HepG2 (cell line): ENCODE results near the gene PDK2. TPM values are rescaled to one million over a fixed set of nuclear protein-coding genes. Genes with fewer than 3 reads are reported as not detected.

Source experiments
- ATAC-seq: fragments of 200-7000 bp; cut with Tn5 transposase; 3 replicates; pipeline ENCODE4 v1.9.1; 2020; ENCODE audit warnings: mild to moderate bottlenecking, moderate library complexity
- BruUV-seq: library from RNA; stranded (reverse); fragments of 400-500 nt; replicated peaks from 2 replicates; lab custom pipeline; 2021; lab: Mats Ljungman, UMichigan
- CTCF ChIA-PET: fragments of 300-600 bp; formaldehyde crosslinking; extraction: SDS; loops from one replicate; lab custom pipeline; 2021; ENCODE audit warnings: low total read pairs, inconsistent platforms, low intra/inter-chr PET ratio; lab: Yijun Ruan, JAX
- POLR2A ChIA-PET: fragments of 350-600 bp; sonication (Branson Sonifier 250); formaldehyde crosslinking; loops from one replicate; lab custom pipeline; 2020; ENCODE audit warnings: antibody characterized with exemption, inconsistent platforms; lab: Yijun Ruan, JAX
- DNase-seq: peaks from one replicate; pipeline ENCODE4 v3.0.0-alpha.2; 2015; ENCODE audit warnings: low spot score
- FAIRE-seq: peaks from 3 replicates; lab custom pipeline; 2011; peaks lifted over from hg19 to GRCh38; lab: Jason Lieb, UNC
- H2AFZ ChIP-seq: one replicate; pipeline ENCODE4 v1.6.1; 2011; ENCODE audit warnings: low read length, inconsistent platforms
- H3K27ac ChIP-seq: fragments of 300-600 bp; 3 replicates; pipeline ENCODE4 v1.8.0; 2011; ENCODE audit warnings: mixed run types, mild to moderate bottlenecking, mixed read lengths, low read length, inconsistent platforms; ENCODE audit not compliant: insufficient read depth; ENCODE audit errors: extremely low read length
- H3K27me3 ChIP-seq, 2 experiments: fragments of 200-600 bp in 1 of 2; 2 replicates in 1 of 2; 3 replicates in 1 of 2; pipeline versions ENCODE4 v1.6.0 to v1.8.0; 2011; ENCODE audit warnings: low read length in 2 of 2, mild to moderate bottlenecking in 2 of 2, moderate library complexity in 2 of 2, inconsistent platforms in 1 of 2; ENCODE audit not compliant: insufficient read depth in 2 of 2, control insufficient read depth in 1 of 2
- H3K36me3 ChIP-seq, 2 experiments: fragments of 200-600 bp in 1 of 2; replicated peaks in 1 of 2; 2 replicates in 1 of 2; 3 replicates in 1 of 2; pipeline versions ENCODE4 v1.5.1 to v1.8.0; 2011; ENCODE audit warnings: low read length in 2 of 2, inconsistent platforms in 1 of 2; ENCODE audit not compliant: insufficient read depth in 2 of 2, control insufficient read depth in 1 of 2
- H3K4me1 ChIP-seq: 2 replicates; pipeline ENCODE4 v1.5.1; 2012; ENCODE audit warnings: low read length, inconsistent platforms; ENCODE audit not compliant: insufficient read depth
- H3K4me2 ChIP-seq: 2 replicates; pipeline ENCODE4 v1.6.0; 2011; ENCODE audit warnings: low read depth, low read length, inconsistent platforms
- H3K4me3 ChIP-seq, 3 experiments: fragments of 200-600 bp in 1 of 3; sonication (generic), shearing (Covaris generic) in 1 of 3; replicated peaks in 1 of 3; 2 replicates each; pipeline ENCODE4 v1.5.1; 2011 to 2016; ENCODE audit warnings: low read length in 3 of 3, inconsistent platforms in 2 of 3, low read depth in 2 of 3, mild to moderate bottlenecking in 2 of 3, control low read depth in 1 of 3, mixed read lengths in 1 of 3; ENCODE audit not compliant: insufficient read depth in 1 of 3
- H3K79me2 ChIP-seq: one replicate; pipeline ENCODE4 v1.6.1; 2011; ENCODE audit warnings: low read length, inconsistent platforms; ENCODE audit not compliant: insufficient read depth
- H3K9ac ChIP-seq: 2 replicates; pipeline ENCODE4 v1.6.0; 2011; ENCODE audit warnings: mild to moderate bottlenecking, low read depth, low read length, inconsistent platforms; ENCODE audit not compliant: insufficient read depth
- H3K9me3 ChIP-seq: 2 replicates; pipeline ENCODE4 v1.5.1; 2012; ENCODE audit warnings: mild to moderate bottlenecking, low read length
- H4K20me1 ChIP-seq: 2 replicates; pipeline ENCODE4 v1.6.0; 2011; ENCODE audit warnings: inconsistent platforms, mild to moderate bottlenecking, low read length, moderate library complexity; ENCODE audit not compliant: insufficient read depth
- BCL3 ChIP-seq: sonication (generic); formaldehyde crosslinking; IDR thresholded peaks from 2 replicates; pipeline ENCODE4 v1.5.1; 2020; ENCODE audit warnings: mild to moderate bottlenecking, missing genetic modification reagents, moderate library complexity
- KMT2B ChIP-seq: IDR thresholded peaks from 2 replicates; pipeline ENCODE4 v1.6.1; 2016; ENCODE audit warnings: missing genetic modification reagents, missing compliant biosample characterization
- LRRFIP1 ChIP-seq: sonication (generic); formaldehyde crosslinking; conservative IDR thresholded peaks from 2 replicates; pipeline ENCODE4 v1.4.0; 2020; ENCODE audit warnings: missing genetic modification reagents
- YY1 ChIP-seq: IDR thresholded peaks from 2 replicates; pipeline ENCODE4 v1.6.1; 2011; ENCODE audit warnings: low read length, low read depth, moderate library complexity, mild to moderate bottlenecking; ENCODE audit not compliant: insufficient read depth, insufficient replicate concordance
- ZKSCAN8 ChIP-seq: IDR thresholded peaks from 2 replicates; pipeline ENCODE4 v1.6.1; 2016; ENCODE audit warnings: borderline replicate concordance, missing genetic modification reagents, missing compliant biosample characterization
- ZNF282 ChIP-seq: fragments of 450-650 bp; IDR thresholded peaks from 2 replicates; pipeline ENCODE4 v1.6.1; 2018; ENCODE audit not compliant: partially characterized antibody
- ZNF878 ChIP-seq: sonication (generic); formaldehyde crosslinking; IDR thresholded peaks from 2 replicates; pipeline ENCODE4 v1.8.1; 2023; ENCODE audit warnings: mild to moderate bottlenecking, missing genetic modification reagents, moderate library complexity
- WGBS: methylation state at CpG from one replicate; pipeline ENCODE4 v1.1.6; 2017; ENCODE audit warnings: low lambda C conversion rate; 5-methylcytosine and 5-hydroxymethylcytosine counted together
- in situ Hi-C: cut with HindIII; loops from 2 replicates; pipeline ENCODE4 v1.10.0; 2017; ENCODE audit warnings: low pct_unique_long_range_greater_than_20kb; ENCODE audit not compliant: extremely low pct_ligation_motif_present
- intact Hi-C: fragments of 100-400 bp; cut with micrococcal nuclease; formaldehyde crosslinking; loops from one replicate; pipeline ENCODE4 v1.10.0; 2022; ENCODE audit not compliant: unreplicated experiment
- polyA plus RNA-seq, 8 experiments: library from polyadenylated mRNA; depleted of rRNA in 3 of 8; stranded (reverse) in 7 of 8; unstranded in 1 of 8; fragments of >200 nt; fragmentation: Illumina TruSeq in 4 of 8; extraction: Trizol in 4 of 8; gene quantifications; 2 replicates each; pipeline versions ENCODE4 v1.2.1 to v1.2.3, GENCODE V29; 2011 to 2016; ENCODE audit warnings: low read depth in 4 of 8, missing spikeins in 1 of 8, mixed read lengths in 1 of 8; ENCODE audit not compliant: insufficient read depth in 1 of 8
- total RNA-seq, 5 experiments: library from RNA; depleted of rRNA; stranded (reverse); fragments of >200 nt; fragmentation: Illumina TruSeq; extraction: Trizol; gene quantifications; 2 replicates each; pipeline ENCODE4 v1.2.3, GENCODE V29; 2016; ENCODE audit warnings: low read depth in 1 of 5

PDK2 gene
- total and polyA plus RNA-seq, 2 of the 13 experiments (the other 11 are each of a cell fraction or from before 2014, with no cell fraction given): 18.5 to 59.7 TPM

DNA sequence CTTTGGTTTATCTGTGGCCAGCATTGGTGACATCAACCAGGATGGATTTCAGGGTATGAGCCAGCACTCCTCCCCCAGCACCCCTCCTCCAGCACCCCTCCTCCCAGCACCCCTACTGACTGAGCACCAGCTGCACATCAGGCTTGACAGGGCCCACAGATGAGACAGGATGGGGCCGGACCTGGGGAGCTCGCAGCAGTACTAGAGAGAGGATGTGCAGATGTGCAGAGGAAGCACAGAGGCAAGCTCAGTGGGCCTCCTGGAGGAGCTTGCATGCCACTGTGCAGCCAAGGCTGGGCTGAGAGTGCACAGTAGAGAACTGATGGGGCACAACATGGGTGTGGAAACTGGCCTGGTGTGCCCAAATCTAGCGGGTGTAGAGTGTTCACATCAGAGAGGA is 23.0 kb upstream of the PDK2 start:
- no peaks in the 10 kb centered on the region for H3K79me2 ChIP-seq

More for the DNA sequence above, 23.0 kb upstream of the PDK2 start:
- H3K4me3 ChIP-seq: no peak overlapping the region
- peaks cover 0 to 20% of the 10 kb centered on the region in 2 experiments; a peak in 2 of 5 replicates for H3K27me3 ChIP-seq
- no peaks in the 10 kb centered on the region for H3K36me3 ChIP-seq
- TF ChIP-seq YY1: no peak
- no peak for TF ChIP-seq KMT2B (CRISPR knock-in tag)
- no peak for TF ChIP-seq BCL3 (CRISPR knock-in tag)
- no peak for TF ChIP-seq LRRFIP1 (CRISPR knock-in tag)
- TF ChIP-seq ZNF878 (CRISPR knock-in tag): no peak
- no peak for TF ChIP-seq ZNF282
- no peak for TF ChIP-seq ZKSCAN8 (CRISPR knock-in tag)
- TF ChIP-seq, all 625 proteins: peak for 0
- no peaks in the 10 kb centered on the region; the same call in 1 of the 2 replicates for H4K20me1 ChIP-seq
- ChIA-PET POLR2A (no interaction called here), CTCF (no interaction called here)
- no peak overlapping the region for H2AFZ ChIP-seq
- H3K27ac ChIP-seq: no peak overlapping the region
- in situ Hi-C loops (no loop called here), intact Hi-C loops (no loop called here)
- H3K4me2 ChIP-seq: no peak overlapping the region
- WGBS: 32% methylated on average over 3 of the region's 3 CpGs
- no peak for ATAC-seq
- no TSS peak for BruUV-seq
- no peak for FAIRE-seq
- no peak for DNase-seq
- H3K9ac ChIP-seq: no peak overlapping the region
- no peaks in the 10 kb centered on the region for H3K9me3 ChIP-seq
- H3K4me1 ChIP-seq: no peaks in the 10 kb centered on the region
